ENCODE results near the gene SP6. TPM values are rescaled to one million over a fixed set of nuclear protein-coding genes. Genes with fewer than 3 reads are reported as not detected.

The SP6 gene
- total RNA-seq, 1 donor from 2014 or later = 3.9 TPM

GRCh38 chr17:47844814-47845715 is 5.9 kb downstream of the SP6 start:
- Histone ChIP-seq H3K4me3 (no peak overlapping the region), H3K4me1 (peaks cover 33% of the 10 kb centered on the region), H3K36me3 (no peaks in the 10 kb centered on the region), H3K27me3 (no peaks in the 10 kb centered on the region), H3K27ac (no peak overlapping the region), H3K9me3 (no peaks in the 10 kb centered on the region)
- DNase-seq (ENCODE audit: extremely low spot score in 2 of 2) = no peak
- TF ChIP-seq POLR2A (IDR thresholded peaks at IDR 0.05) (no peak), POLR2AphosphoS5 (IDR thresholded peaks at IDR 0.05; ENCODE audit: insufficient read depth in 1 of 2, low read depth in 1 of 2) (no peak), CTCF (IDR thresholded peaks at IDR 0.05) (no peak)
- intact Hi-C loops (cut with DNase I) = no loop called here

- Histone ChIP-seq H3K4me3 (no peak overlapping the region), H3K27ac (no peak overlapping the region), H3K4me1 (peaks cover 41% of the 10 kb centered on the region), H3K36me3 (no peaks in the 10 kb centered on the region), H3K27me3 (no peaks in the 10 kb centered on the region), H3K9me3 (no peaks in the 10 kb centered on the region)
- DNase-seq (ENCODE audit: extremely low spot score in 2 of 2) = no peak
- intact Hi-C loops (cut with DNase I) = no loop called here
- TF ChIP-seq POLR2AphosphoS5 (IDR thresholded peaks at IDR 0.05; ENCODE audit: insufficient read depth in 1 of 2, low read depth in 1 of 2) (no peak), CTCF (IDR thresholded peaks at IDR 0.05) (no peak), POLR2A (IDR thresholded peaks at IDR 0.05) (no peak)
Observed at GRCh38 chr17:47844227-47844626, 6.7 kb downstream of the SP6 start.

GRCh38 chr17:47843391-47843730 is 7.6 kb downstream of the SP6 start:
- intact Hi-C loops (cut with DNase I) = no loop called here
- H3K27ac ChIP-seq = no peak overlapping the region
- H3K27me3 ChIP-seq = no peaks in the 10 kb centered on the region
- no peak for TF ChIP-seq POLR2AphosphoS5 (IDR thresholded peaks at IDR 0.05; ENCODE audit: insufficient read depth in 1 of 2, low read depth in 1 of 2)
- no peak for TF ChIP-seq CTCF (IDR thresholded peaks at IDR 0.05)
- no peak for TF ChIP-seq POLR2A (IDR thresholded peaks at IDR 0.05)
- H3K36me3 ChIP-seq = peaks cover 0 to 7% of the 10 kb centered on the region in 2 donors
- no peaks in the 10 kb centered on the region for H3K9me3 ChIP-seq
- no peak for DNase-seq (ENCODE audit: extremely low spot score in 2 of 2)
- no peak overlapping the region for H3K4me3 ChIP-seq
- H3K4me1 ChIP-seq = peaks cover 41% of the 10 kb centered on the region

- peak overlapping the region; percentile 76 to 83 for H3K4me3 ChIP-seq
- H3K36me3 ChIP-seq = peaks cover 0 to 16% of the 10 kb centered on the region in 2 donors
- peak overlapping the region; percentile 77 for H3K27ac ChIP-seq
- H3K9me3 ChIP-seq = no peaks in the 10 kb centered on the region
- intact Hi-C loops (cut with DNase I) = loop anchor here (2.0 kb wide), 1 partner anchor 49 kb away; no protein-coding TSS in a partner anchor
- no peak for DNase-seq (ENCODE audit: extremely low spot score in 2 of 2)
- no peak for TF ChIP-seq CTCF (IDR thresholded peaks at IDR 0.05)
- no peak for TF ChIP-seq POLR2AphosphoS5 (IDR thresholded peaks at IDR 0.05; ENCODE audit: insufficient read depth in 1 of 2, low read depth in 1 of 2)
- no peak for TF ChIP-seq POLR2A (IDR thresholded peaks at IDR 0.05)
- H3K27me3 ChIP-seq = no peaks in the 10 kb centered on the region
- peaks cover 32% of the 10 kb centered on the region for H3K4me1 ChIP-seq
Observed at GRCh38 chr17:47841488-47842291, 9.3 kb downstream of the SP6 start.
